HG03103 (cell line): ENCODE data around the gene PHPT1.
"Not testable (repeated sequence)": the region's sequence is repeated elsewhere in the genome, so short reads cannot be mapped to it uniquely, and the experiment has no call there.

Experiments used
- ATAC-seq: cut with Tn5 transposase; IDR thresholded peaks from one replicate; pipeline ENCODE4 v1.9.1; 2021; ENCODE audit warnings: low read depth; ENCODE audit not compliant: unreplicated experiment

PHPT1 gene

DNA sequence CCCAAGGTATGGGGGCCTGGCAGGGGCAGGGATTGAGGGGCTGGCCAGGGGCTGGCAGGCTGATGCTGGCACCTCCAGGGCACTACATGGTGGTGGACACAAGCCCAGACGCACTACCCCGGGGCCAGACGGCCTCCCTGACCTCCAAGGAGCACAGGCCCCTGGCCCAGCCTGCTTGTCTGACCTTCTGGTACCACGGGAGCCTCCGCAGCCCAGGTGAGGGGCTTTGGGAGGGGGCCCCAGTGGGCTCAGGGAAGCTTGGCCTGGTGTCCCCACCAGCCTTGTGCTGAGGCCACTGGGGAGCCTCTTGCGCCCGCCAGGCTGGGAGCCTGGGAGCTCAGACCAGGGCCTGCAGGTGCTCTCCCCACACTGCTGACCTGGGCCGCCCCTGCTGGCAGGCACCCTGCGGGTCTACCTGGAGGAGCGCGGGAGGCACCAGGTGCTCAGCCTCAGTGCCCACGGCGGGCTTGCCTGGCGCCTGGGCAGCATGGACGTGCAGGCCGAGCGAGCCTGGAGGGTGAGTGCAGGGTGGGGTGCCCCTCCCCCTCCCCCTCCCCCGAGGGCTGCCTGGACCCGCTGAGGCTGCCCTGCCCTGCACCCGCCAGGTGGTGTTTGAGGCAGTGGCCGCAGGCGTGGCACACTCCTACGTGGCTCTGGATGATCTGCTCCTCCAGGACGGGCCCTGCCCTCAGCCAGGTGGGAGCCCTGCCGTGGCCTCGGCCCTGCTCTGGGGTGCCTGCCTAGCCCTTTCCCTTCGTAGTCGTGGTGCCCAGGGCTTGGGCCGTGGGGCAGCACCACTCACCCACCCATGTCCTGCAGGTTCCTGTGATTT, 8.6 kb downstream of the PHPT1 start:
- no peak for ATAC-seq

GRCh38 chr9:136858452-136858843, 9.2 kb downstream of the PHPT1 start:
- ATAC-seq: no peak

GRCh38 chr9:136858844-136859757, 9.9 kb downstream of the PHPT1 start:
- no peak for ATAC-seq

DNA sequence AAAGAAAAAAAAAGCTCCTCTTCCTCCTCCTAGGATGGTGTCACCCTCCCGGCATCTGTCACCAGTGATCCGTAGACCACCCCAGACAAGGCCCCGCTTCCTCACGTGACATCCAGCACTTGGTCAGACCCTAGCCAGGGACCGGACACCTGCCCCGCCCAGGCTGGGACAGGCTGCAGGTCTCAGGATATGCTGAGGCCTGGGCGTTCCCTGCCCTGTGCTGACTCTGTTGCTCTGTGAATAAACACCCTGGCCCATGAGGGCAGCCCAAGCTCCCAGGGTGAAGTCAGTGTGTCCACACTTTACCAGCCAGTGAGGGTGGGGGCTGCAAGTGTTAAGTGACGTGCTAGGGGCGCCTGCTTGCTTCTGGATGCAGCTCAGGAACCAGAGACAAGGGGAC, 11.3 kb downstream of the PHPT1 start:
- no peak for ATAC-seq

DNA sequence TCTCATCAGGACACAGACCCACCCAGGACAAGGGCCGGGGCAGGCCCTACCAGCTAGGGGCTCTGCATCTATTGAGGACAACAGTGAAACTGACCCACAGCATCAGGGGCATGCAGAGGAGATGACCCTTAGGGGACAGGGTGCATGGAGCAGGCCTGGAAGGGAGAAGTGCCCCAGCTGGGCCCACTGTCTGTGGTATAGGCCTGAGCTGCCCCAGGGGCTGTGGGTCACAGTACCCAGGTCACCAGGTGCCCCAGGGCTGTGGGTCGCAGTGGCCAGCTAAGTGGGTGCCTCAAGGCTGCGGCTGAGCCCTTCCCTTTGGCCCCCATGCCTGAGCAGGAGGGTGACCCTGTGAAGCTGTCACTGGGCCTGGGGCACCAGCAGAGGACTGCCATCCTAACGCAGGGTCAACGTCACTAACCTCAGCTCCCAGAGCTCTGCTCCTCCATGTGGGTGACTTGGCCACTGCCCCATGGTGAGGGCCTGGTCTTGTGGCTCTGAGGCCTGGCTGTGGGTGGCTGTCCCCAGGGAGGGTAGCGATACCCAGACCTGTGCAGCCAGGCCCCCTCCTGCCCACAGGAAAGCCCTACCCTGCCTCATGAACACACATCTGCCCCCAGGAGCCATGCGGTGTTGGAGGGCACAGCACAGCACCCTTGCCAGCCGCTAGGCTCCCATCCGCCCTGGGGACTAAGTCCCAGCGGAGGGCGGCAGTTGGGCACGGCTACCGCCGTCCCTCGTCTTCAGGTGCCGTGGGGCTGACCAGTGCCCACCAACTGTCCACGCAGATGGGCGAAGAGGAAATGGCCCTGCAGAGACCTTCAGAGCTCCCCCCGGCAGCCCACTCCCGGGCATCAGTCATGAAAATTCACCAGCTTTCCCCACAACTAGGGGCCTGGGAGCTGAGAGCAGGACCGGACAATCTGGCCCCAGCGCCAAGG, 12.0 kb downstream of the PHPT1 start:
- no peak for ATAC-seq

DNA sequence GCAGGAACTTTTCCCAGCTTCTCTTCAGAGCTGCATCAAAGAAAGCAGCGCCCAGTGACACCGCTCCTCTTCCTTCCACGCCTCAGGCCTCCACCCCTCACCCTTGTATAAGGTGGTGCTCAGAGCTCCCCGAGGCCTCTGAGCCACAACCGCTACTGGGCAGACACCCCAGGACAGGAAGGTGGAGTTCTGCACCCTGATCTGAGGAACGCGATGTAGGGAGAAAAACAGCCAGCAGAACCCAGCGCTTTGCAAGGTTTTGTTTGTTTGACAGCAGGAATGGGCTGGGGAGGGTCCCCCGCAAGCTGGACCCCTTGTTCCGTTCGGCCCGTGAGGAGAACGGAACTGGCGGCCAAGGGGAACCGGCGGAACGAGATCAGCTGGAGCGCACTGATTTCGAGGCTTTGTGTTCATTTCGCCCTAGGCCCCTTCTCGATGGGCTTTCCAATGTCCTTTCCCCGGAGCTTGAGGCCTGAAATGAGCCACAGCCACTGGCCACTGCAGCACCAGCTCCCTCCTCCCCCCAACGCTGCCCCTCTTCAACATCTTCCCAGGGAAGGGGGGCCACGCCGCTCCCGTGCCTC, 12.8 kb downstream of the PHPT1 start:
- no peak for ATAC-seq

DNA sequence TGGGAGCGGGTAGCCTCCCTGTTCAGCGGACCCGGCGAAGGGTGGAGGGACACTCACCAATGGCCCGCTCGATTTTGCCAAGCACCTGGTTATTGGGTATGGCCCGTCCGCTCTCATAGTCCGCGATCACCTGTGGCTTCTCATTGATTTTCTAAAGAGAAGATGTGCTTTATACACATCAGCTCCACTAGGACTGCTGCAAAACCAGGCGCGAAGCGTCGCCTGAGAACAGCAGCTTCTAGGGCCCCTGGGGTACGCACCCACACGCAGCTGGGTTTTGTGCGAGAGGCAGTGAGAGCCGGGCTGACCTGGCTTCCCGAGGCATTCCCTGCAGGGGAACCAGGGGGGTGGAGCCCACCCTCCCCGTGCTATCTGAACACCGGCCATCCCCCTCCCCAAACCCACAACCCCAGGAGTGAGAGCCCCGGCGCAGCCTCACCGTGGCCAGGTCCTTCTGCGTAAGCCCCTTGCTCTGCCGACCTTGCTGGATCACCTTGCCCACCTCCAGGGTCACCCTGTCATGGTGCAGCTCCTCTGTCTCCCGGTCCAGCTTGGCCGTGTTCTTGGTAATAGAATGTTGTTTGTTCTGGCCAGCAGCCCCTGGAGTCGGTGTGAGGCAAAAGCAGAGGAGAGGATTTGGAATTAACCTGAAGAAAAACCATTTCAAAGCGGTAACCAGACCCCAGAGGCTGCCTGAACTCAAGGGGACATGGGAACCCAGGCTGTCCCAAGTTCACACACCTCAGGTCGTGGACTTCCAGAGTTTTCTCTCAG, 13.8 kb downstream of the PHPT1 start:
- no peak for ATAC-seq

- no peak for ATAC-seq
These were observed 14.5 kb downstream of the PHPT1 start for GRCh38 chr9:136863623-136864273.

DNA sequence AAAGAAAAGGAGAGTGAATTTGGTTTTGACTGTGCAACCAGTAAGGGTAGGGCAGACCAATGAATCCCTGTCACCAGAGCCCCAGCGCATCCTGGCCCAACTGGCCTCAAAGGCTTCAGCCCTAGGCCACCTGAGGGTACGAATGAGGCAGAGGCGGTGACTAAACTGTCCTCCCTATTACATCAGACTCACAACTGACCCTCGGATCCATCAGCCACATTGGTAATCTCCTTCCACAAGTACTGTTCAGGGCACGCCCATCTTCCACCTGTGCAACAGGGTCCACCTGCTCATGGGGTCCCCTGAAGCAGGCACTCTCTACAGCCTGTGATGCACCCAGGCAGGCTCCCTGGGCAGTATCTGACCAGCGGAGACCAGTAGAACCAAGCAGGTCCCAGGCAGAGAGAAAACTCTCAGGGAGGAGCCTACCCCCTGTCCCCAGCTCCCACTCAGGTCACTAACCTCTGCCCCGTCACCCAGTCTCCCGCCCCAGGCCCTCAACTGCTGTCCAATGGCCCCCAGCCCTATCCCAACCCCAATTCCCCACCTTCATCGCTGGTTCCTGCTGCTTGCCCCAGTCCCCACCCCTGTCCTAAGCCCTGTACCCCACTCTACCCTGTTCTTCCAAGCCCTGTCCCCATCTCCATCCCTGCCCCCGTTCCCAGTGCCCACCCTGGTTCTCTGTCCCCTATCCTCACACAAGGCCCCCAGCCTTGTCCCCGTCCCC, 16.0 kb downstream of the PHPT1 start:
- ATAC-seq: no peak

DNA sequence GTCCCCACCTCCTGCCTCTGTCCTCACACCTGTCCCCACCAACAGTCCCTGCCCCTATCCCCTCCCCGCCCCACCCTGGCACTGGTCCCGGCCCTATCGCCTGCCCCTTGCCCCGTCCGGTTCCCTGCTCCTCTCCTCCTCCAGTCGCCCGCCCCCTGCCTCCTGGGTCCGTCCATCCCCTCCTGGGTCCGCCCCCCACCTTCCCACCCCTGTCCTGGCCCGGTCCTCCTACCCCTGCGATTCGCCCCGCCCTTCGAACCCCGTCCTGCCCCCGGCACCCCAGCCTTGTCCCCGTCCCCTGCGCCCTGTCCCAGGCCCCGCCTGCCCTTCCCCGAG, 16.5 kb downstream of the PHPT1 start:
- no peak for ATAC-seq

GRCh38 chr9:136866898-136867421, 17.8 kb downstream of the PHPT1 start:
- not testable (repeated sequence) for ATAC-seq

DNA sequence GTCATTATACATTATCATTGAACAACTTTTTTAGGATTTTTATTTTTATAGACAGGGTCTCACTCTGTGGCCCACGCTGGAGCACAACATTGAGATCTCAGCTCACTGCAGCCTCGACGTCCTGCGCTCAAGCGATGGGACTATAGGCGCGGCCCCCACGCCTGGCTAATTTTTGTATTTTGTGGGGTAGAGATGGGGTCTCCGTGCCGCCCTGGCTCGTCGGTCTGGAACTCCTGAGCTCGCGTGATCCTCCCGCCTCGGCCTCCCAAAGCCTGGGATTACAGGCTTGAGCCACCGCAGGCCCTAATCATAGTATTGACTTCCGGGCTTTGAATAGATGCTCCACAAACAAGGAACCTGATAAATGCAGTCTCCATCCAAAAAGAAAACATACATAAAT, 18.3 kb downstream of the PHPT1 start:
- ATAC-seq: no peak

- no peak for ATAC-seq
These were observed 18.7 kb downstream of the PHPT1 start for GRCh38 chr9:136867917-136868316.

GRCh38 chr9:136868644-136869043, 19.4 kb downstream of the PHPT1 start:
- ATAC-seq: no peak

- not testable (repeated sequence) for ATAC-seq
These were observed 20.4 kb downstream of the PHPT1 start for GRCh38 chr9:136869611-136870010.

DNA sequence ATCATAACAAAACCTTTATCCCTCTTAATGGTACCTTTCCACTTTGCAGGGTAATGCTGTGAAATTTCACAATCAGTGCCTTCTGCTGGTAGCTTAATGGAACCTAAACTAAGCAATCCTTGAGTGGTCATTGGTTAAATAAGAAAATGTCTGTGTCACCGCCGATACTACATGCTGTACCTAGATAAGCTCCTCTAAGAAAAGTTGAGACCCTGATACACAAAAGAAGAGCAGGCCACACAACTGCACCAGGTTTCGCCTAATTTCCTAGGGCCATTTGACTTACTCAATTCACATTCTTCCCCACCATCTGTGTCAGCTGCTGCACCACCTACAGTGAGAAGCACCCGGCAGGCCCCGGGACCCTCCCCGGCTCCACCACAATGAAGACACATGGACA, 25.9 kb downstream of the PHPT1 start:
- no peak for ATAC-seq

- no peak for ATAC-seq
These were observed 27.3 kb downstream of the PHPT1 start for GRCh38 chr9:136876476-136876875.

DNA sequence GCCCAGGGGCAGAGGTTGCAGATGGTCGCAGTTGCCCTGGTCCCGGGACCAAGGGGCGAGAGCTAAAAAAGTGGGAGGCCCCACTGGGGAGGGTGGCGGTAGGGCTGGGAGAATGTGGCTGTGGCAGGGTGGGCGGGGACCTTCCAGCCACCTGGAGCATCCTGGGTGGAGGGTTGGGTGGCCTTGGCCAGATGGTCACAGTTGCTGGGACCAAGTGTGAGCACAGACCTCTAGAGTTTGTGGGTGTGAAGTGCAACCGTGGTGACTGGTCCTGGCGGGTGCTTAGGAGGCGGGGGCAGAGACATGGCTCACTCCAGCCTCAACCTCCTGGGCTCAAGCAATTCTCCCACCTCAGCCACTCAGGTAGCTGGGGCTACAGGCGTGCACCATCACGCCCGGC, 31.4 kb downstream of the PHPT1 start:
- ATAC-seq: no peak
